ENCODE measurements around the gene LAPTM5.

GRCh38 chr1:30753118-30753517 is 4.5 kb downstream of the LAPTM5 start:
- no peak for TF ChIP-seq POLR2AphosphoS5 (IDR thresholded peaks at IDR 0.05; ENCODE audit: low read depth, low read length)
- TF ChIP-seq CTCF (IDR thresholded peaks at IDR 0.05): no peak
